Measurements from ENCODE around the gene CACNA2D4.

Gene CACNA2D4

DNA sequence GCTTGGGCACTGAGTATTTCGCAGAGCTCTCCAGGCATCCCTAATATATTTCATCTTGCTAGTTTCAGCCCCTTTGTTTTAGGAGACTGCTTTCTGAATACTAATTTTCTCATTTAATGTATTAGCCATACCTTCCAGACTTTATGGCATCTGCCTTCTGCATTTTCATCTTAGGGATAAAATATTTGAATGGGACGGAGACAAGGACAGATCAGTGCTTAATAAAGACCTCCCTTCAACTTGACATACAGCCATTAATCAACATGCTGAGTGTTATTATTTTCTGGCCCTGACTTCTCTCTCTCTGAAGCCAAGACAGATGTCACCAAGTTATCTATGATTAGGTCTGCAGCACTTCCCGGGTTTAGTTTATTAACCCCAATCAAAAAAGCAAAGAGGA lies 42.4 kb downstream of the CACNA2D4 start:
- in situ Hi-C loops (cut with MboI; ENCODE audit: low sequenced_read_pairs): no loop called here

DNA sequence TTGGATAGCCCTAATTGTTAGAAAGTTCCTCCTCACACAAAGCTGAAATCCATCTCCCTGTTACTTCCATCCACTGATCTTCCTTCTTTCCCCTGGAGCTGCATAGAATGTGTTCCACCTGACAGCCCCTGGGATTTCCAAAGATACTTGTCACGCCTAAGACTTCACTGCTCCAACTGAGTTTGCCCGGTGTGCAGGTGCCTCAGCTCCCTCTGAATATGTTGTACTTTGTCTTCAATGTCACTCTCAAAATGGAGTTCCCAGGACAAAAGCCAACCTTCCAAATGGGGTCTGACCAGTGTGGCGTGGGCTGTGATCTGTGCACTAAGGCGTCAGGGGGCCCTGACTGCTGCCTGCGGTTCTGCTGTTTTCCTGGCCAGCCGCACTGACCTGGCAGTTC lies 42.8 kb downstream of the CACNA2D4 start:
- in situ Hi-C loops (cut with MboI; ENCODE audit: low sequenced_read_pairs): no loop called here

DNA sequence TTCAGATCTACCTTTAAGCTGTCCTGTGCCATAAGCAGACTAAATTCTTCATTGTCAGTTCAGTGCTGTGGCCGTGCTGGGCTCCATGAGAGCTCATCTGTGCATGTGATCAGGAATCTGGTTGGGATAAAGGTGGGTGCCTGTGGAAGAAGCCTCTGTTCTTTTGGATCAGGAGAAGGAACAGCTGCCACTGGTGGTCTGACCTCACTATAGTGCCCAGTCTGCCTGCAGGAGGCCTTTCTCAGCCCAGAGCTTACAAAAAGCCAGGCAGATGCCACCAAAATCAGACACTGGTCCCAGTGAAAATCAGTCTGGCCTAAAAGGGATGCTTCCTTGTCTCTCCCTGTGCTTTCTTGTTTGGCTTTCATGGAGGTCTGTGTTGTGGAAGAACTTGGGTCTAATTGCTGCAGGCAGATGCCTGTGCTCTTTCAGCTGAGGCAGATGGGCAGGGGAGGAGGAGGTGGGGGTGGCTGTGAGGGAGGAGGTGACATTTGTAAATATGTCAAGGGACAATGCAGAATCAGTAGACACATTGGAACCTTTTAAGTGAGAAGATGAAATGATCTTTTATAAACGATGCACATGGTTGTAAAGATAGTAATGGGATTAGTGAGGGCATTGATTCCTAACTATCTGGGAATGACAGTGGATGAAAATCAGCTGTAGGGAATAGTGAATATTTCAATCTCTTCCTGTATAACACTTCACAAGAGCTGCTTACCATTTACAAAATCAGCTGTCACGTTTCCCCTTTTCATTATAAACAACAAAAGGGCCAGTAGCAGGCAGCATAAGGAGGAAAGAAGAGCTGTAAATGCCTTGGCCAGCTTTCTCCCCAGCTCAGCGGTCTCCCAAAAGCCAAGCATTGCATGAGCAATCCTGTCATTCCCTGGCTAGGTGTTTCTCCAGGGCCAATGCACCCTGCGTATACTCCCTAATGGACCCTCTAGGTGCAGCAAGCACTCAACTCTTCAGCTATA lies 44.6 kb downstream of the CACNA2D4 start:
- in situ Hi-C loops (cut with MboI; ENCODE audit: low sequenced_read_pairs): no loop called here

DNA sequence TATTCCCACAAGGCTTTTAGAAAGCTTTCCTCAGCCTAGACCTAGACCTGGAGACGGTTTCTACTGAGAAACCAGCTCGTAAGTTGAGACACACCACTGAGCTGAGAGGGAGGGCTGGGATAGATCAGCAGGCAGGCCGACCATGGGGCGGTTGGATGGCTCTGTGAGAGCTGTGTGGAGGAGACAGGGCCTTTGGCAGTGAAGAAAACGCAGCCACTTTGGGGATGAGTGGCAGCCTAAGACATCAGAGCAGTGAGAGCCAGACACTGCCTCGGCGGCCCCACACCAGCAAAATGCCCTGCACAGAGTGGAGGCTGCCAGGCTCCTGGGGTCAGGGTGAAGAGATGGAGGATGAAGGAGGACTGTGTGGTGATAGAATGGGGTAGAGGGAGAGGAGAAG lies 46.0 kb downstream of the CACNA2D4 start:
- in situ Hi-C loops (cut with MboI; ENCODE audit: low sequenced_read_pairs): no loop called here

DNA sequence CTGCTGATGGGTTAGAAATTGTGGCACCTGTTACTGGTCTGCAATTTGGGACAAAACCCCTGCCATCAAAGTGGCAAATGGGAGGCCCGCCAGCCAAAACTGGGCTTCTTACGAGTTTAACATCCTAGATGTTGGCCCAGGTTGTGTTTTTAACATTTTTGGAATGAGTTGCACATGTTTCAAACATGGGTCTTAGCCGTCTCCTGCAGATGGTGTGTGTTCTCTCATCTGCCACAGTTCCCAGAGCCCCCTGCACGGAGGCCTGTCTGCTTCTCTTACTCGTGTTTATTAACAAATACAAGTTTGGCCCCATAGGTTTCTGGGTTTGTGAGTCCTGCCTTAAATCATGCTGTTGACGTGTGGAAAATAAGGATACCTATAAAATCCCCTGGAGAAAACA lies 46.5 kb downstream of the CACNA2D4 start:
- in situ Hi-C loops (cut with MboI; ENCODE audit: low sequenced_read_pairs): no loop called here

DNA sequence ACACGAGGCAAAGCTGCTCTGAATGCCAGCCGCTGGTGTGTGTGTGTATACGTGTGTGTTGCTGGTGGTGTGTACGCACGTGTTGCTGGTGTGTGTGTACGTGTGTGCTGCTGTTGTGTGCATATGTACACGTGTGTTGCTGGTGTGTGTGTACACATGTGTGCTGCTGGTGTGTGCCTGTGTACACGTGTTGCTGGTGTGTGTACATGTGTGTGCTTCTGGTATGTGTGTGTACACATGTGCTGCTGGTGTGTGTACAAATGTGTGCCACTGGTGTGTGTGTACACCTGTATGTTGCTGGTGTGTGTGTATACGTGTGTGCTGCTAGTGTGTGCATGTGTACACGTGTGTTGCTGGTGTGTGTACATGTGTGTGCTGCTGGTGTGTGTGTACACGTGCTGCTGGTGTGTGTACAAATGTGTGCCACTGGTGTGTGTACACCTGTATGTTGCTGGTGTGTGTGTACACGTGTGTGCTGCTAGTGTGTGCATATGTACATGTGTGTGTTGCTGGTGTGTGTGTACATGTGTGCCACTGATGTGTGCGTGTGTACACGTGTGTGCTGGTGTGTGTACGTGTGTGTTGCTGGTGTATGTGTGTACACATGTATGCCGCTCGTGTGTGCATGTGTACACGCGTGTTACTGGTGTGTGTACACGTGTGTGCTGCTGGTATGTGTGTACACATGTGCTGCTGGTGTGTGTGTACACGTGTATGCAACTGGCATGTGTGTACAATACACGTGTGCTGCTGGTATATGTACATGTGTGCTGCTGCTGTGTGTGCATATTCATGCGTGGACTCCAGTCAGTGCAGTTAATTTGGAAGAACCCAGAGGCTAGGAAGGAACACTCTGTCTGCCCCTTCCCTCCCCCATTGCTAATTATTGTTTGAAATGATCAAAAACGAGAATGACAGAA lies 47.2 kb downstream of the CACNA2D4 start:
- in situ Hi-C loops (cut with MboI; ENCODE audit: low sequenced_read_pairs): no loop called here

DNA sequence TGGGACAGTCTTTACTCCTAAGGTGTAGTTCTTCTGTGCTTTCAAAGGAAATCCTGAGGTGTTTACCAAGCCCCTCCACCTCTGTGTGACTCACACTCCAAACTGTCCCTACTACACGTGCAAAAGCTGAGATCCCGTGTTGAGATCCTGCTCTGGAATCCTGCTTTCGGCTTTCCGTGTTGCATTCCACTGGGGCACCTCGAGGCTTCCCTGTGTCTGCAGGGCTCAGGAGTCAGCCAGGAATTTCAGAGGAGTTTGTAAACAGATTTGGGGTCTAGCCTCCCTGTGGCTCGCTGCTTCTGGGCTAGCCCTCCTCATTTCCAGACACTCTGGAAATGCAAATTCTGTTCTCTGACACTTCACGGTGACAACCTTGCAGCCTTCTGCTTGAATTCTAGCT lies 48.4 kb downstream of the CACNA2D4 start:
- in situ Hi-C loops (cut with MboI; ENCODE audit: low sequenced_read_pairs): no loop called here

DNA sequence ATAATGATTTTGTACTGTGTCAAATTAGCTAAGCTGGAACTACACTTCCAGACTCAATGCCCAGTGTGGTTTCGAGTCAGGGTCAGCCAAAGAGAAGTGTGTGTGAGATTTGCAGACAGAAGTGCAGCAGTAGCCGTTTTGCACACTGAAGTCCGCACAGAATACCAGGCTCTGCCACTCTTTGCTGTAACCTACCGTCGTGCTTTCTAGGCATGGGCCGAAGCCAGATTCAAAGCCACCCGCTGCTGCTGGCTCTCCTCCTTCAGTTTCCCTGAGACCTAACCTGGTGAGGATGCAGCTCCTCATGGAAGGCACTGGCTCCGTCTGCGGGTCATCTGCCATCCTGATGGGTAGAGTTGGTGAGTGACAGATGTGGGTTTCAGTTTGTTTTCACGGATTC lies 49.3 kb downstream of the CACNA2D4 start:
- in situ Hi-C loops (cut with MboI; ENCODE audit: low sequenced_read_pairs): no loop called here

DNA sequence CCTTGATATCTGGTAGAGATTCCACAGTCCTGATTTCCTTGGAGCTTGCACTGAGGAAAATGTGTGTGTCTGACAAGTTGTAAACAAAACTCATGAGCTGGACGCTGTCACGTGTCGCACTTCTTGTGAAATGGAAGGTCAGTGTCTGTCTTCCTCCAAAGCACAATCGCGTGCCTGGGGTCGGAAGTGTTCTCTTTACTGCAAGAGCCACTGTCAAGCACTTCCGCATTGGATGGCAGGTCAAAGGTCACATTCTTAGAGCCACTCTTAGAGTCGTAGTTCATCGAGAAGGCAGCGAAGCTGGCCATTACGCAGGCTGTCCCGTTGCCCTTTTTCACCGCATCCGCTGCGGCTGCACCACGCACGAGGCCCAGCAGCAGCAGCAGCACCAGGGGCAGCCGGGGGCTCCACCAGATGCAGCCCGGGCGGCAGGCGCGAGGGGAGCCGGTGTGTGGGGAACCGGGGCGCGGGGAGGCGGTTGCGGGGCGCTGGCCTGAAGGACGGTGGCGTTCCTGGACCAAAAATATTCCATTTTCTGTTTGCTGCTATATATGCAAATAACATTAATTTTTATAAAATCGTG lies 53.1 kb downstream of the CACNA2D4 start:
- in situ Hi-C loops (cut with MboI; ENCODE audit: low sequenced_read_pairs): no loop called here

DNA sequence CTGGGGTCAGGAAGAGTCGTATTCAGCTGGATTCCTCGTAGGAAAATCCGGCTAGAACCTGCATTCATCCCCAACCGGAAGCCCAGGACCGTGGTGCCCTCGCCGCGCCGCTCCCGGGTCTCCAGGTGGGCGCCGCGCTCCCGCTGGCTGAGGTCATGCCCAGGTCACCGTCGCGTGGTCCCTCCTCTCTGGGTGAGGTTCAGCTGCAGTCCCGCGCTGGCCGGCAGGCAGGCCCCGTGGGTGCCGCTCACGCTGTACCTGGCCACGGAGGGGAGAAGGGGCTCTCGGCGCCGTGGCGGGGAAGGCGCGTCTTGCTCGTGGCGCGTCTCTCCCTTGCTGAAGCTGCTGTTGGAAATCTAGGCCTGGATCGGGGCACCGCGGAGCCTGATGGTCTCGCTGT lies 53.6 kb downstream of the CACNA2D4 start:
- in situ Hi-C loops (cut with MboI; ENCODE audit: low sequenced_read_pairs): no loop called here

DNA sequence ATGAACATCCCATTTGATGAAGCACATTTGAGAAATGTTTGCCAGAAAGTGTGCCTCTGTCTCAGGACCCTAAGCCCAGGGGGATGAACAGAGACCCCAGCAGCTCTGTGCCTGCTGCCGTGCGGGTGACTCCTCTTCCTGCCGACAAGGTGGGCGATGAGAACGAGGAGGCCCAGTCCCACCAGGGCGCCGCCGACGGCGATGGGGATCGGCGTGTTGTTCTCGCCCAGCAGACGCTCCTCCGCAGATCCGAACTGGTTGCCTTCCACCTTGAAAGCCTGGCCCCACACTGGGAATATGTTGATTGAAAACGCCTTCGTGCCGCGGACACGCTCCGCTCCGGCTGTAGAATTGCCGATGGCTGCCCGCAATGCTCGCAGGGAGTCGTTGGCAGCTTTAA lies 54.0 kb downstream of the CACNA2D4 start:
- in situ Hi-C loops (cut with MboI; ENCODE audit: low sequenced_read_pairs): no loop called here

DNA sequence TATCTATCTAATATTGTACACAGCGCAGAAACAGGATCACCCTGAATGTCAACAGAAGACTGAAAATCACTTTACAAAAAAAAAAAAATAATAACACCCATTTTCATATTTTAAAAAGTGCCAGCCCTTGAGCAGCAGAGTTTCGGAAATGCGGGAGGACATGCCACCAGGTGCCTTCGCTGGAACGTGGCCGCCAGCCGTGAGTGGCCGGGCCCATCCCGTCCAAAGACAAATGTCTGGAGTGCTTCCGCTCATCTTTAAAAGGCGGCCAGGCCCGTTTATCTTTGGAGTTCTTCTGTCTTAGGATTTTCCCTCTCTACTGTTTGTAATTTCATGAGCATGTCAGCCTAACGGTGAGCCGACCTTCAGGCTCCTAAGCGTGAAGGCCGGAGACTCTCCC lies 54.6 kb downstream of the CACNA2D4 start:
- in situ Hi-C loops (cut with MboI; ENCODE audit: low sequenced_read_pairs): no loop called here

DNA sequence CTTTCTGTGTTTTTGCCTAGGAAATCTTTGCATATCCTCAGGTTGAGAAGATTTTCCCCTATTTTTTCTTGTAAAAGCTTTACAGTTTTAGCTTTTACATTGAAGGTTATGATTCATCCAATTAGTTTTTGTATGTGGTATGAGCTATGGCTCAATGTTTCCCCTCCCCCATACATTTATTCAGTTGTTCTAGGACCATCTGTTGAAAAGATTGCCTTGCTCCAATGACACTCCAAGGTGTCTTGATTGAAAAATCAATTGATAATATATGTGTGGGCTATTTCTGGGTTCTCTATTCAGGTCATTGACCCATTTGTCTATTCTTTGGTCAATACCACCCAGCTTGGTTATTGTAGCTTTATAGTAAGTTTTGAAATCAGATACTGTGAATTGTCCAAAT lies 55.5 kb downstream of the CACNA2D4 start:
- in situ Hi-C loops (cut with MboI; ENCODE audit: low sequenced_read_pairs): no loop called here

DNA sequence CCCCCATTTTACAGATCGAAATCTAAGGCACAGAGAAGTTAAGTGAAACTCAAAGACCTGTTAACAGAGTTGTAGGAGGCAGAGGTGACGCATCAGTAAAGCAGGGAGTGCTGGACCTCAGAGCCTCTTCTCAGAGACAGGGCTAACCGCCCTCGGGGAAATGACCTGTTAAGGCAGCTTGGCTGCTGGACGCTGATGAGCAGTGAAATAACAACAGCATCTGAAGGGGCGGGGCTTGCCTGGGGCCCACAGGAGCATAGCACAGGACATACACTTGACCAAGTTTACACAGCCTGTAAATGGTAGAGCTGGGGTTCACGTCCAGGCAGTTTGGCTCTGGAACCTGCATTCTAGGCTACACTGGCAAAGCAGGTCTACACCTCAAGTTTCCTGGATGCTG lies 58.8 kb downstream of the CACNA2D4 start:
- in situ Hi-C loops (cut with MboI; ENCODE audit: low sequenced_read_pairs): no loop called here

DNA sequence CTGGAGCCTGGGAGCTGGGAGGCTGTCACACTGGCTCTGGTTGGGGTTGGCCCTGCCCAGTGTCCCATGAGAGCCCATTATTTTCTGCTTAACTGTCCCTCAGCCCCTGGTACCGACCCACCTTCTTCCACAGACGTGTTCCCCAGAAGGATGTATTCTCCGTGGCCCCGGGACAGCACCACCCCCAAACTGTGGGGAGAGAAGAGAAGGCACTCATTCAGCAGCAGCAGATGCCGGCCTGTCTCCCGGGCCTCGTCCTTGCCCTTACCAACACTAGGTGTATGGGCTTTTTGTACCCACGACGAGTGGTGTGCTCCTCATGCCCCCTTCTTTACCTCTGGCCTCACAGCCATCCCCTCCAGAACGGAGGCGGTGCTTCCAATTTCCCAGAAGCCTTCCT lies 60.0 kb downstream of the CACNA2D4 start:
- in situ Hi-C loops (cut with MboI; ENCODE audit: low sequenced_read_pairs): no loop called here

DNA sequence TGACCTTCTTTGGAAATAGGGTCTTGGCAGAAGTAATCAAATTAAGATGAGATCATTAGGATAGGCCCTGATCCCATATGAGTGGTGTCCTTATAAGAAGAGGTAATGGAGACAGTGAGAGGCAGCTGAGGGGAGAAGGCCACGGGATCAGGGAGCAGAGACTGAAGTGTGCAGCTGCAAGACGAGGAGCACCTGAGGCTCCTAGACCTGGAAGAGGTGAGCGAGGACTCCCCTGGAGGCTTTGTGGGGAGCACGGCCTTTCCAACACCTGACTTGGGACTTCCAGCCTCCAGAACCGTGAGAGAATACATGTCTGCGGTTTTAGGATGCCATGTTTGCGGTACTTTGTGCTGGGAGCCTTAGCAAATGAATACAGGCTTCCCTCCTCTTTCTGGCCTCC lies 60.6 kb downstream of the CACNA2D4 start:
- in situ Hi-C loops (cut with MboI; ENCODE audit: low sequenced_read_pairs): no loop called here

DNA sequence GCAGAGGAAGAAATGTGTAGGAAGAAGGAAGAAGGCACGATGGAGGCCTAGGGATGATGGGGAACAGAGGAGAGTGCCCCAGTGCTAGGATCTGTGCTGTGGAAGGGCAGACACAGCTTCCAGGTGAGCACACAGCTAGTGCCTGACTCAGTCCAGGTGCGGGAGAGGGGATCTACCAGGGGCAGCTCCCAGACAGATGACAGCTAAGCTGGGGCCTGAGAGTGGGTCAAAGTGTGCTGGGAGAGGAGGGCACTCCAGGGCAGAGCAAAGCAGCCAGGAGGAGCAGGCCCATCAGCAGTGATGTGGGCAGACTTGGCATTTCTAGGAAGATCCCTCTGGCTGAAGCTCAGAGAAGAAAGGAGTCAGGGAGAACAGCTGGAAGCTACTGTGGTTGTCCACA lies 61.4 kb downstream of the CACNA2D4 start:
- in situ Hi-C loops (cut with MboI; ENCODE audit: low sequenced_read_pairs): no loop called here

DNA sequence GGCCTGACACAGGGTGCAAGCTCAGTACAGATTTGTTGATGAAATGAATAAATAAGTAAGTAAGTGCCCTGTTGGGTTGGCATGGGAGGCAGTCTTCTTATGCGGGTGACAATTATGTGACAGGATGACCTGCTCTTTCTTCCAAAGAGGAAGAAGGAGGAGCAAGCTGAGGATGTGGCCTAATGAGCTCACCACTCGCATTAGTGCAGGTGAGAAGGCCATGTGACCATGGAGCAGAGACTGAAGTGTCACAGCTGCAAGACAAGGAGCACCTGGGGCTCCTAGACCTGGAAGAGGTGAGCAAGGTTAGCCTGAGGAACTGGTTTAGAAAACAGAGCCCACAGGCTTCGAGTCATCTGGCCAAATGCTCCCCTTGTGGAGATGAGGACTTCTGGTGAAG lies 63.2 kb downstream of the CACNA2D4 start:
- in situ Hi-C loops (cut with MboI; ENCODE audit: low sequenced_read_pairs): no loop called here

DNA sequence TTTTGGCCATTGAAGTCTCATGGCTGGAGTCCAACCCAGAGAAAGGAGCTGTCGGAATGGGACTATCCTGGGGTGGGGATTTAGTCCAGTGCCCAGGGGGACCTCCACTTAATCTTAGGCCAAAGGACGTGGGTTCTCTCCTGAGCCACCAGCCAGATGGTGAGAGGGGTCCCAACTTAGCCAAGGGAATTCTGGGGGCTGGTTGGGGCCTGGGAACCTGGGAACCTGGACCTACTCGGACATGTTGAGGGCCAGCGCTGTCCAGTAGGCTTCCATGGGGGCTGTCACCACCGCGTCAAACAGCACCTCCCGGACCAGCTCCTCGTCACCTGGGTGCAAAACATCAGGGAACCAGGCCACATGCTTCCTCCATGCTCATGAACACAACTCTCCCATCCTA lies 64.7 kb downstream of the CACNA2D4 start:
- in situ Hi-C loops (cut with MboI; ENCODE audit: low sequenced_read_pairs): no loop called here

DNA sequence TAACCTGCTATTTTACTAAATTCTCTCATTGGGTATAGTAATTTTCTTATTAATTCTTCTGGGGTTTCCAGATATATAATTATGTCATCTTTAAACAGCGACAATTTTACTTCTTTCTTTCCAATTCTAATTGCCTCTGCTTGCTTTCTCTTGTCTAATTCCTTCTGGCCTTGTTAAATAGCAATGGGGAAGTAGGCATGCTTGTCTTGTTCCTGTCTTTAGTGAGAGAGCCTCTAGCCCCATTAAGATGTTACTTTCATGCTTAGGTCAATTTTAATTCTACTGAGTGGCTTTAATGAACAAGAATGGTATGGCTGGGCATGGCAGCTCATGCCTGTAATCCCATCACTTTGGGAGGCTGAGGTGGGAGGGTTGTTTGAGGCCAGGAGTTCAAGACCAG lies 66.4 kb downstream of the CACNA2D4 start:
- in situ Hi-C loops (cut with MboI; ENCODE audit: low sequenced_read_pairs): no loop called here

DNA sequence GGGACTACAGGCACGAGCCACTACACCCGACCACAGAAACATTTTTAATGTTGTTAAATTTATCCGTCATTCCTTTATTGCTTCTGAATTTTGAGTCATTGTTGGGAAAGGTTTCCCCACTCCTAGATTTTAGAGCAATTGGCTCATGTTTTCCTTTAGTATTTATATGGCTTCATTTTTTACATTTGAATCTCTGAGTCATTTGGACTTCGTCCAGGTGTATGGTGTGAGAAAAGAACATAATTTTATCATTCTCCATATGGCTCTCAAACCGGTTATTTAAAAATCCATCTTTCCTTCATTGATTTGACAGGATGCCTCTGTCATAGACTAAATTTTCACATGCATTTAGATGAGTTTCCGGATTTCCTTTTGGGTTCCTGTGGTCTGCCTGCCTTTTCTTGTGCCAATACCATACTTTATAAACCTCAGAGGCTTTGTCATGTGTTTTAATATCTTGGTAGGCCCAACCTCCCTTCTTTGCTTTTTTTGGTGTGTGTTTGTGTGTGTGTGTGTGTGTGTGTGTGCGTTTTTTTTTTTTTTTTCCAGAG lies 67.2 kb downstream of the CACNA2D4 start:
- in situ Hi-C loops (cut with MboI; ENCODE audit: low sequenced_read_pairs): no loop called here

All from HL-60/S4 (cell line).